Osteocyte (in vitro differentiated cells): ENCODE results near the gene OCIAD2. TPM values are rescaled to one million over a fixed set of nuclear protein-coding genes. Genes with fewer than 3 reads are reported as not detected.

Experiments
- DNase-seq: peaks from one replicate; pipeline ENCODE4 v3.0.0; 2021; ENCODE audit warnings: mixed read lengths; ENCODE audit not compliant: unreplicated experiment; ENCODE audit errors: extremely low spot score
- H3K27ac Mint-ChIP-seq: one replicate; pipeline ENCODE4 v1.8.0; 2021; ENCODE audit warnings: mild to moderate bottlenecking, mixed read lengths; ENCODE audit not compliant: unreplicated experiment
- H3K27me3 Mint-ChIP-seq: one replicate; pipeline ENCODE4 v1.8.0; 2021; ENCODE audit warnings: mixed read lengths; ENCODE audit not compliant: unreplicated experiment
- H3K36me3 Mint-ChIP-seq: one replicate; pipeline ENCODE4 v1.8.0; 2021; ENCODE audit warnings: mixed read lengths; ENCODE audit not compliant: unreplicated experiment
- H3K4me1 Mint-ChIP-seq: one replicate; pipeline ENCODE4 v1.8.0; 2021; ENCODE audit warnings: mixed read lengths; ENCODE audit not compliant: unreplicated experiment
- H3K4me3 Mint-ChIP-seq: one replicate; pipeline ENCODE4 v1.8.0; 2021; ENCODE audit warnings: mild to moderate bottlenecking, moderate library complexity, mixed read lengths; ENCODE audit not compliant: unreplicated experiment
- H3K9me3 Mint-ChIP-seq: one replicate; pipeline ENCODE4 v1.8.0; 2021; ENCODE audit warnings: mixed read lengths; ENCODE audit not compliant: unreplicated experiment
- total RNA-seq: library from RNA; stranded (reverse); gene quantifications from 2 replicates; pipeline ENCODE4 v1.2.1, GENCODE V29; 2021
- TF ChIP-seq, protein P1 (sequence below): fragments of 200-600 bp; sonication (generic); IDR thresholded peaks from 2 replicates; pipeline ENCODE4 v1.5.0; 2021; ENCODE audit warnings: antibody characterized with exemption, mild to moderate bottlenecking, moderate library complexity

Gene OCIAD2
- total RNA-seq, 1 donor from 2014 or later: 8.7 TPM

DNA sequence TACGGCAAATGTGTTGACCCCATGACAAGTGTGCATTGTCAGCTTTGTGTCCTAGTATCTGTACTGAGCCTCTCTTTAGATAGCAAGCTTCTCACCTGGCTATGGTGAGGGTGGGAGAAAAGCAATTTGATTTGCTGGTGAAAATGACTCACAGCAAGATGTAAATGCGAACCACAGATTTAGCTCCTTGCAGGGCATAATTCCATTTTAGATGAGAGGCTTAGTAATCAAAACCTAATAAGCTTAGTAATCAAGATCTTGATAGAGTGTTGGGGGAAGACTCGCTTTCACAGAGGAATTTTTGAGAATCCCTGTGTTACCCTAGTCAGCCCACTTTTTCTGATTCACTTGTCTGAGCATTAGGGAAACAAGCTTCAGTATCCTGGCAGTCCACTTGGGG, 7.7 kb upstream of the OCIAD2 start:
- no peaks in the 10 kb centered on the region for H3K9me3 Mint-ChIP-seq
- H3K4me3 Mint-ChIP-seq: no peak overlapping the region
- H3K27me3 Mint-ChIP-seq: peaks cover 22% of the 10 kb centered on the region
- H3K4me1 Mint-ChIP-seq: peaks cover 6% of the 10 kb centered on the region
- H3K27ac Mint-ChIP-seq: no peak overlapping the region
- DNase-seq: no peak
- H3K36me3 Mint-ChIP-seq: no peaks in the 10 kb centered on the region
- TF ChIP-seq, protein P1, sequence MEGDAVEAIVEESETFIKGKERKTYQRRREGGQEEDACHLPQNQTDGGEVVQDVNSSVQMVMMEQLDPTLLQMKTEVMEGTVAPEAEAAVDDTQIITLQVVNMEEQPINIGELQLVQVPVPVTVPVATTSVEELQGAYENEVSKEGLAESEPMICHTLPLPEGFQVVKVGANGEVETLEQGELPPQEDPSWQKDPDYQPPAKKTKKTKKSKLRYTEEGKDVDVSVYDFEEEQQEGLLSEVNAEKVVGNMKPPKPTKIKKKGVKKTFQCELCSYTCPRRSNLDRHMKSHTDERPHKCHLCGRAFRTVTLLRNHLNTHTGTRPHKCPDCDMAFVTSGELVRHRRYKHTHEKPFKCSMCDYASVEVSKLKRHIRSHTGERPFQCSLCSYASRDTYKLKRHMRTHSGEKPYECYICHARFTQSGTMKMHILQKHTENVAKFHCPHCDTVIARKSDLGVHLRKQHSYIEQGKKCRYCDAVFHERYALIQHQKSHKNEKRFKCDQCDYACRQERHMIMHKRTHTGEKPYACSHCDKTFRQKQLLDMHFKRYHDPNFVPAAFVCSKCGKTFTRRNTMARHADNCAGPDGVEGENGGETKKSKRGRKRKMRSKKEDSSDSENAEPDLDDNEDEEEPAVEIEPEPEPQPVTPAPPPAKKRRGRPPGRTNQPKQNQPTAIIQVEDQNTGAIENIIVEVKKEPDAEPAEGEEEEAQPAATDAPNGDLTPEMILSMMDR: no peak

DNA sequence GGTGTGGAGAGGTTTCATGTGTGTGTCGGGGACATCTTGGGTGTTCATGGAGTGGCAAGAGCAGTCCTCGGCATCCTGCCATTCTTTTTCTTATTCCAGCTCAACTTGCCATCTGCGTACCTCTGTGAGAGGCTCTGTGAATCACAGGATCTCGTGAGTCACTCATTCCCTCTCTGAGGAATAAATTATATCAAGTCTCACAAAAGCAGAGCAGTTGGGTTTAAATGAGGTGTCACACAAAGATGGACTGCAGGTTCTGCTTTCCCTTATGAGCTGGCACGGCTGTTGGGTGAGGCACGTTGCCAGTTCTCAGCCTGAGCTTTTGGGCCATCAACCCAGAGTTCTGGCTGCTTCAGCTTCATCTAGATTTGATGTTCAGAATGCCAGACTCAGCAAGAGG, 6.8 kb upstream of the OCIAD2 start:
- TF ChIP-seq, protein P1: no peak
- H3K27ac Mint-ChIP-seq: no peak overlapping the region
- peaks cover 6% of the 10 kb centered on the region for H3K4me1 Mint-ChIP-seq
- H3K36me3 Mint-ChIP-seq: no peaks in the 10 kb centered on the region
- no peak for DNase-seq
- peaks cover 19% of the 10 kb centered on the region for H3K27me3 Mint-ChIP-seq
- H3K9me3 Mint-ChIP-seq: no peaks in the 10 kb centered on the region
- no peak overlapping the region for H3K4me3 Mint-ChIP-seq

DNA sequence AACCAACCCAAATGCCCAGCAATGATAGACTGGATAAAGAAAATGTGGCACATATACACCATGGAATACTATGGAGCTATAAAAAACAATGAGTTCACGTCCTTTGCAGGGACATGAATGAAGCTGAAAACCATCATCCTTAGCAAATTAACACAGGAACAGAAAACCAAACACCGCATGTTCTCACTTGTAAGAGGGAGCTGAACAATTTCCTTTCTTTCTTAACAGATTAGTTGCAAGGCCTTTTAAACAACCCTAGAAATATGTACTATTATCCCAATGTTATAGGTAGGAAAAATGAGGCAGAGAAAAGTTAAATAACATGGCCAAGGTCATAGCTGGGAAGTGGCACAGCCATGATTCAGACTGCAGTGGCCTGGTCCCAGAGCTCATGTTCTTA, 5.8 kb upstream of the OCIAD2 start:
- peaks cover 19% of the 10 kb centered on the region for H3K27me3 Mint-ChIP-seq
- H3K4me1 Mint-ChIP-seq: peaks cover 6% of the 10 kb centered on the region
- no peaks in the 10 kb centered on the region for H3K36me3 Mint-ChIP-seq
- no peak overlapping the region for H3K27ac Mint-ChIP-seq
- TF ChIP-seq, protein P1: no peak
- no peak overlapping the region for H3K4me3 Mint-ChIP-seq
- no peak for DNase-seq
- H3K9me3 Mint-ChIP-seq: no peaks in the 10 kb centered on the region

DNA sequence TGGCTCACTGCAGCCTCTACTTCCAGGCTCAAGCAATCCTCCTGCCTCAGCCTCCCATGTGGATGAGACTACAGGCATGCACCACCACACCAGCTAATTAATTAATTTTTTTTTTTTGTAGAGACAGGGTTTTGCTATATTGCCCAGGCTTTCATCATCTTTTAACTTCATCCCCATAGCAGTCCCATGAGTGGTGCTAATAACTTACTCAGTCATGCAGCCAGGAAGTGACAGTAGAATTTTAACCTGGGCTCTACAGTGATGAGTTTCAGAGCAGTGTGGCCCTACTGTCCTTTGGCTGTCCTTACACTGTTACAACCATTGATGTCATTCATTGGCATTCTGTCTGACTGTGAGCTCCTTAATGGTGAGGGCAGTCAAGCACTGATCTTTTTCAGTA, 3.9 kb upstream of the OCIAD2 start:
- Mint-ChIP-seq H3K9me3 (no peaks in the 10 kb centered on the region), H3K36me3 (no peaks in the 10 kb centered on the region), H3K4me3 (no peak overlapping the region), H3K27ac (no peak overlapping the region), H3K4me1 (peaks cover 16% of the 10 kb centered on the region), H3K27me3 (peaks cover 5% of the 10 kb centered on the region)
- no peak for DNase-seq
- TF ChIP-seq, protein P1: no peak

DNA sequence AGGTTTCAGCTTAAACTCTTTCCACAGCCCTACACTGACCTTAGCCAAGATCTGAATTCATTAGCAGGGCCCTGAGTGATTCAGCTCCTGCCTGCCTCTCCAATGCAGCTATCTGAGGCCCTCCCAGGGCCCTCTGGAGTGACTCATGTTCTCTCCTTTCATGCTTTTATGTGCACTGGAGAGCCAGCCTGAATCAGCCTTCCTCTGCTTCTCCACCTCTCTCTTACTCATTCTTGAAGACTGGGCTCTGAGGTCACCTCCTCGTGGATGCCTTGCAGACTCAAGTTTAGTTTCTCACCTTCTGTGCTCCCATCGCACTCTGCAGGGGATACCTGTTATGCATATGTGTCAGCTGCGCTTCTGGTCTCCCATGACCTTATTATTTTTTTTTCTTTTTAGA, 3.1 kb upstream of the OCIAD2 start:
- Mint-ChIP-seq H3K27ac (no peak overlapping the region), H3K36me3 (no peaks in the 10 kb centered on the region), H3K4me3 (no peak overlapping the region), H3K4me1 (peaks cover 24% of the 10 kb centered on the region), H3K27me3 (no peaks in the 10 kb centered on the region), H3K9me3 (no peaks in the 10 kb centered on the region)
- TF ChIP-seq, protein P1: no peak
- no peak for DNase-seq
